H1 (cell line): ENCODE measurements around the gene ZNF618. TPM values are rescaled to one million over a fixed set of nuclear protein-coding genes. Genes with fewer than 3 reads are reported as not detected.

ENCODE experiments used
- CTCF ChIA-PET: fragments of 300-600 bp; sonication (Branson Sonifier 250); formaldehyde crosslinking; loops from one replicate; lab custom pipeline; 2021; ENCODE audit not compliant: partially characterized antibody; lab: Charles Lee
- POLR2A ChIA-PET: fragments of 300-600 bp; sonication (Branson Sonifier 250); formaldehyde crosslinking; loops from one replicate; lab custom pipeline; 2021; ENCODE audit warnings: inconsistent platforms; ENCODE audit not compliant: partially characterized antibody; lab: Charles Lee
- DNase-seq, 2 experiments: peaks; one replicate each; pipeline versions ENCODE4 v3.0.0 to v3.0.0-alpha.2; 2010 to 2022; ENCODE audit warnings: low spot score in 2 of 2, low read depth in 1 of 2, mixed read lengths in 1 of 2
- FAIRE-seq: peaks from 2 replicates; lab custom pipeline; 2011; peaks lifted over from hg19 to GRCh38; lab: Jason Lieb, UNC
- H2AFZ ChIP-seq: 2 replicates; pipeline ENCODE4 v1.8.1; 2012; ENCODE audit warnings: low read length, inconsistent platforms
- H2AK5ac ChIP-seq: 2 replicates; pipeline ENCODE4 v1.6.1; 2013; ENCODE audit warnings: low read depth, low read length
- H2BK120ac ChIP-seq: replicated peaks from 2 replicates; pipeline ENCODE3; 2013; ENCODE audit warnings: low read depth, low read length, inconsistent platforms
- H2BK12ac ChIP-seq: 2 replicates; pipeline ENCODE4 v1.6.1; 2013; ENCODE audit warnings: low read depth, low read length
- H2BK15ac ChIP-seq: 2 replicates; pipeline ENCODE4 v1.6.1; 2013; ENCODE audit warnings: low read length
- H2BK20ac ChIP-seq: 2 replicates; pipeline ENCODE4 v1.6.1; 2013; ENCODE audit warnings: low read length
- H2BK5ac ChIP-seq: 2 replicates; pipeline ENCODE4 v1.6.1; 2013; ENCODE audit warnings: low read depth, low read length
- H3K14ac ChIP-seq: 2 replicates; pipeline ENCODE4 v1.6.1; 2013; ENCODE audit warnings: inconsistent platforms; ENCODE audit not compliant: insufficient read length
- H3K18ac ChIP-seq: 2 replicates; pipeline ENCODE4 v1.6.1; 2013; ENCODE audit warnings: low read length; ENCODE audit errors: extremely low read depth
- H3K23ac ChIP-seq: 2 replicates; pipeline ENCODE4 v1.6.1; 2013; ENCODE audit warnings: inconsistent platforms; ENCODE audit not compliant: insufficient read length
- H3K23me2 ChIP-seq: 2 replicates; pipeline ENCODE4 v1.6.1; 2013; ENCODE audit warnings: low read depth, low read length
- H3K27ac ChIP-seq: 2 replicates; pipeline ENCODE4 v1.6.1; 2011; ENCODE audit warnings: low read depth, low read length, inconsistent platforms
- H3K27me3 ChIP-seq, 4 experiments: replicated peaks in 1 of 4; 1 replicate in 1 of 4; 2 replicates in 3 of 4; pipeline versions ENCODE4 v1.6.1 to v1.8.1; 2011 to 2013; ENCODE audit warnings: low read length in 3 of 4, mild to moderate bottlenecking in 3 of 4, inconsistent platforms in 2 of 4, mixed read lengths in 2 of 4, moderate library complexity in 1 of 4; ENCODE audit not compliant: control insufficient read depth in 3 of 4, insufficient read depth in 3 of 4; ENCODE audit errors: extremely low read depth in 1 of 4
- H3K36me3 ChIP-seq, 4 experiments: 2 replicates each; pipeline versions ENCODE4 v1.6.1 to v1.8.1; 2011 to 2013; ENCODE audit warnings: mild to moderate bottlenecking in 4 of 4, low read length in 3 of 4, moderate library complexity in 2 of 4, control low read depth in 1 of 4, inconsistent platforms in 1 of 4; ENCODE audit not compliant: insufficient read depth in 4 of 4, control insufficient read depth in 2 of 4
- H3K4ac ChIP-seq: replicated peaks from 2 replicates; pipeline ENCODE3; 2013; ENCODE audit warnings: low read length, low read depth, mixed read lengths, inconsistent platforms; ENCODE audit not compliant: insufficient read length
- H3K4me1 ChIP-seq, 4 experiments: replicated peaks in 1 of 4; 1 replicate in 1 of 4; 2 replicates in 3 of 4; pipeline versions ENCODE4 v1.6.1 to v1.8.1; 2011 to 2013; ENCODE audit warnings: low read length in 3 of 4, inconsistent platforms in 2 of 4, mixed read lengths in 1 of 4; ENCODE audit not compliant: insufficient read depth in 4 of 4, control insufficient read depth in 3 of 4
- H3K4me2 ChIP-seq, 2 experiments: 2 replicates each; pipeline versions ENCODE4 v1.6.1 to v1.8.1; 2011 to 2013; ENCODE audit warnings: low read depth in 2 of 2, low read length in 2 of 2, control low read depth in 1 of 2, inconsistent platforms in 1 of 2, mild to moderate bottlenecking in 1 of 2; ENCODE audit not compliant: insufficient read depth in 1 of 2
- H3K4me3 ChIP-seq, 4 experiments: fragments of 200-600, 300-600 bp in 1 of 4; sonication (generic), shearing (Covaris generic), sonication (Bioruptor Twin) in 1 of 4; 2 replicates each; pipeline versions ENCODE4 v1.5.1 to v1.8.1; 2011 to 2016; ENCODE audit warnings: low read length in 4 of 4, low read depth in 3 of 4, control low read depth in 2 of 4, inconsistent platforms in 2 of 4, mild to moderate bottlenecking in 2 of 4, mixed read lengths in 1 of 4, moderate library complexity in 1 of 4; ENCODE audit not compliant: insufficient read depth in 2 of 4; ENCODE audit errors: extremely low read depth in 1 of 4
- H3K56ac ChIP-seq: replicated peaks from 2 replicates; pipeline ENCODE3; 2013; ENCODE audit warnings: low read depth, mild to moderate bottlenecking, mixed read lengths, low read length, inconsistent platforms; ENCODE audit not compliant: insufficient read length
- H3K79me1 ChIP-seq: 2 replicates; pipeline ENCODE4 v1.6.1; 2013; ENCODE audit warnings: low read depth, low read length, control low read depth
- H3K79me2 ChIP-seq, 2 experiments: 2 replicates each; pipeline versions ENCODE4 v1.6.1 to v1.8.1; 2012 to 2013; ENCODE audit warnings: low read length in 2 of 2, mild to moderate bottlenecking in 2 of 2, inconsistent platforms in 1 of 2; ENCODE audit not compliant: insufficient read depth in 2 of 2, control insufficient read depth in 1 of 2
- H3K9ac ChIP-seq, 4 experiments: replicated peaks in 1 of 4; 1 replicate in 1 of 4; 2 replicates in 3 of 4; pipeline versions ENCODE4 v1.6.1 to v1.8.1; 2011 to 2013; ENCODE audit warnings: low read depth in 3 of 4, low read length in 3 of 4, control low read depth in 2 of 4, mild to moderate bottlenecking in 2 of 4, moderate library complexity in 2 of 4, inconsistent platforms in 1 of 4; ENCODE audit errors: extremely low read depth in 1 of 4
- H3K9me3 ChIP-seq, 2 experiments: 2 replicates each; pipeline versions ENCODE4 v1.6.1 to v1.8.1; 2012 to 2013; ENCODE audit warnings: mild to moderate bottlenecking in 2 of 2, moderate library complexity in 2 of 2, control low read depth in 1 of 2, inconsistent platforms in 1 of 2, low read depth in 1 of 2, low read length in 1 of 2, mixed read lengths in 1 of 2; ENCODE audit not compliant: insufficient read depth in 2 of 2
- H4K20me1 ChIP-seq, 2 experiments: replicated peaks in 1 of 2; 2 replicates each; pipeline versions ENCODE3 to v1.8.1; 2011 to 2013; ENCODE audit warnings: inconsistent platforms in 2 of 2, low read length in 2 of 2, mild to moderate bottlenecking in 1 of 2; ENCODE audit not compliant: insufficient read depth in 2 of 2, control insufficient read depth in 1 of 2
- H4K5ac ChIP-seq: 2 replicates; pipeline ENCODE4 v1.6.1; 2013; ENCODE audit warnings: low read length, low read depth, mixed read lengths, inconsistent platforms; ENCODE audit not compliant: insufficient read length
- H4K8ac ChIP-seq: 2 replicates; pipeline ENCODE4 v1.8.0; 2013; ENCODE audit warnings: mild to moderate bottlenecking, moderate library complexity, low read length, inconsistent platforms; ENCODE audit not compliant: insufficient read depth; ENCODE audit errors: extremely low read depth
- H4K91ac ChIP-seq: replicated peaks from 2 replicates; pipeline ENCODE3; 2013; ENCODE audit warnings: low read length, mixed read lengths, inconsistent platforms; ENCODE audit not compliant: insufficient read length
- CTBP2 ChIP-seq: IDR thresholded peaks from 2 replicates; pipeline ENCODE4 v1.7.0; 2011; ENCODE audit warnings: borderline replicate concordance, mild to moderate bottlenecking, moderate library complexity, mixed read lengths, low read length; ENCODE audit not compliant: insufficient read depth, insufficient read length
- GABPA ChIP-seq: IDR thresholded peaks from 2 replicates; pipeline ENCODE4 v1.6.1; 2011; ENCODE audit warnings: mild to moderate bottlenecking, low read length, moderate library complexity, borderline replicate concordance; ENCODE audit not compliant: insufficient read depth
- GTF2F1 ChIP-seq: IDR thresholded peaks from 2 replicates; pipeline ENCODE4 v1.6.1; 2012; ENCODE audit warnings: low read depth, low read length, improper control_type of control experiment, borderline replicate concordance
- JUN ChIP-seq: IDR thresholded peaks from 2 replicates; pipeline ENCODE4 v1.6.1; 2011; ENCODE audit warnings: low read depth, mild to moderate bottlenecking, improper control_type of control experiment, low read length
- JUND ChIP-seq: IDR thresholded peaks from 2 replicates; pipeline ENCODE4 v1.6.1; 2011; ENCODE audit warnings: mild to moderate bottlenecking, improper control_type of control experiment, low read length
- KDM1A ChIP-seq: fragments of 200-600, 300-600 bp; sonication (generic); IDR thresholded peaks from 2 replicates; pipeline ENCODE4 v1.7.1; 2016; ENCODE audit warnings: mild to moderate bottlenecking, low read length, borderline replicate concordance
- KDM4A ChIP-seq: IDR thresholded peaks from one replicate; pipeline ENCODE4 v1.7.1; 2012; ENCODE audit warnings: low read depth, mild to moderate bottlenecking, moderate library complexity, low read length, inconsistent platforms; ENCODE audit not compliant: severe bottlenecking
- PHF8 ChIP-seq: fragments of 200-600 bp; sonication (generic); conservative IDR thresholded peaks from 2 replicates; pipeline ENCODE4 v1.7.1; 2012; ENCODE audit warnings: low read depth, mild to moderate bottlenecking, inconsistent platforms, low read length, moderate library complexity
- RXRA ChIP-seq: IDR thresholded peaks from 2 replicates; pipeline ENCODE4 v1.6.1; 2011; ENCODE audit warnings: low read depth, mild to moderate bottlenecking, low read length, moderate library complexity; ENCODE audit not compliant: insufficient read depth
- SP4 ChIP-seq: IDR thresholded peaks from 2 replicates; pipeline ENCODE4 v1.6.1; 2012; ENCODE audit warnings: low read length, inconsistent platforms
- SUZ12 ChIP-seq: fragments of 200-600 bp; sonication (generic); IDR thresholded peaks from 2 replicates; pipeline ENCODE4 v1.6.1; 2012; ENCODE audit warnings: mild to moderate bottlenecking, inconsistent platforms, low read length, moderate library complexity, mixed read lengths
- TAF1 ChIP-seq: IDR thresholded peaks from 2 replicates; pipeline ENCODE4 v1.6.1; 2011; ENCODE audit warnings: mild to moderate bottlenecking, low read depth, low read length
- TBP ChIP-seq: IDR thresholded peaks from 2 replicates; pipeline ENCODE4 v1.6.1; 2011; ENCODE audit warnings: low read depth, low read length, improper control_type of control experiment
- YY1 ChIP-seq: IDR thresholded peaks from 2 replicates; pipeline ENCODE4 v1.6.1; 2011; ENCODE audit warnings: low read depth, mild to moderate bottlenecking, low read length
- WGBS, 2 experiments: shearing (Covaris generic) in 1 of 2; methylation state at CpG; one replicate each; pipeline versions ENCODE4 v1.1.6 to v1.1.7; 2013 to 2015; ENCODE audit warnings: low lambda C conversion rate in 2 of 2, mixed read lengths in 2 of 2, inconsistent platforms in 1 of 2, low coverage in 1 of 2, missing lambda C conversion rate in 1 of 2; ENCODE audit not compliant: insufficient replicate concordance in 2 of 2, insufficient coverage in 1 of 2, insufficient read length in 1 of 2; ENCODE audit errors: extremely low coverage in 1 of 2, missing lambda C conversion rate in 1 of 2; 5-methylcytosine and 5-hydroxymethylcytosine counted together
- polyA plus RNA-seq, 7 experiments: library from polyadenylated mRNA; depleted of rRNA in 3 of 7; stranded (reverse) in 5 of 7; unstranded in 2 of 7; fragments of >200 nt in 5 of 7; fragments of 200-250 nt in 2 of 7; gene quantifications; 1 replicate in 5 of 7; 2 replicates in 1 of 7; 4 replicates in 1 of 7; pipeline versions ENCODE4 v1.2.1 to v1.2.3, GENCODE V29; 2011 to 2013; ENCODE audit warnings: missing spikeins in 2 of 7, mixed read lengths in 2 of 7
- total RNA-seq: library from RNA; stranded (reverse); fragmentation: NEBNext Ultra II Directional; extraction: Animal tissue kit (Norgen Biotek cat#: 25700); gene quantifications from 2 replicates; pipeline ENCODE4 v1.2.1, GENCODE V29; 2021
- TF ChIP-seq, protein P1 (sequence below): IDR thresholded peaks from 2 replicates; pipeline ENCODE4 v1.6.1; 2012; ENCODE audit warnings: inconsistent platforms

ZNF618 gene
- total and polyA plus RNA-seq, 2 of the 8 experiments (the other 6 are each of a cell fraction or from before 2014, with no cell fraction given), result 9.6 to 28.5 TPM

DNA sequence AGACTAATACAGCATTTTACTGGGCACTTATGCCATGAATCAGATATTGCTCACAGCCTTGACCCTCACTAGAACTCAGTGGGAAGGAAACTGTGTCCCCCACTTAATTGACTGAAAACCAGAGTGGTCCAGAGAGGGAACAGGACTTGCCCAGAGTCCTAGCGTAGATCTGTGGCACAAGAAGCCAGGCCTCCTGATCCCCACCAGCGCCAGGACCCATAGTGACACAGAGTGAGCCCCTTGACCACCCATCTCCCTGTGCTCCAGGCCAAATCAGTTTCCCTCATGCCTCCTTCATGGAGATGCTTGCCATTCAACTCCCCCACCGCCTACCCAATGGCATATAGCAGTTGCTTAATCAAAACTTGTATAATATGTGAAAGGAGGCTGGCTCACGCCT, 214.7 kb downstream of the ZNF618 start:
- Histone ChIP-seq H3K27me3 (no peaks in the 10 kb centered on the region; a peak in 1 of 7 replicates), H2BK20ac (no peak overlapping the region), H3K18ac (no peak overlapping the region), H4K5ac (no peak overlapping the region), H3K4me3 (no peak overlapping the region), H3K79me1 (no peaks in the 10 kb centered on the region), H3K14ac (no peak overlapping the region), H2AK5ac (no peak overlapping the region), H3K4me1 (no peaks in the 10 kb centered on the region; a peak in 1 of 7 replicates), H4K91ac (no peak overlapping the region), H4K8ac (no peak overlapping the region), H3K27ac (no peak overlapping the region), H3K4me2 (no peak overlapping the region), H3K4ac (no peak overlapping the region), H3K36me3 (no peaks in the 10 kb centered on the region), H2BK120ac (no peak overlapping the region), H3K79me2 (no peaks in the 10 kb centered on the region), H3K23ac (no peak overlapping the region), H3K9me3 (no peaks in the 10 kb centered on the region), H3K56ac (no peak overlapping the region), H2BK15ac (no peak overlapping the region), H4K20me1 (no peaks in the 10 kb centered on the region), H2BK12ac (no peak overlapping the region), H3K23me2 (no peaks in the 10 kb centered on the region), H3K9ac (no peak overlapping the region; a peak in 1 of 7 replicates), H2BK5ac (no peak overlapping the region), H2AFZ (no peak overlapping the region)
- ChIA-PET CTCF (interaction anchor here (0.6 to 3.1 kb wide), 7 partner anchors 8 to 255 kb away, joined by 3 to 16 read pairs (median 5); partner anchors contain the start of gene AMBP), POLR2A (no interaction called here)
- 92% methylated on average over 4 of the region's 4 CpGs; no CpG with 5 or more reads in 1 of the 2 experiments for WGBS, 2 experiments
- FAIRE-seq (no peak), DNase-seq (no peak)
- no peak for TF ChIP-seq PHF8
- no peak for TF ChIP-seq KDM4A
- no peak for TF ChIP-seq RXRA
- TF ChIP-seq SUZ12, result no peak
- TF ChIP-seq JUND, result no peak
- TF ChIP-seq GTF2F1, result no peak
- TF ChIP-seq GABPA, result no peak
- TF ChIP-seq, protein P1, sequence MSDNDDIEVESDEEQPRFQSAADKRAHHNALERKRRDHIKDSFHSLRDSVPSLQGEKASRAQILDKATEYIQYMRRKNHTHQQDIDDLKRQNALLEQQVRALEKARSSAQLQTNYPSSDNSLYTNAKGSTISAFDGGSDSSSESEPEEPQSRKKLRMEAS, result no peak
- no peak for TF ChIP-seq YY1
- no peak for TF ChIP-seq KDM1A
- no peak for TF ChIP-seq TBP
- TF ChIP-seq JUN, result no peak
- no peak for TF ChIP-seq SP4
- TF ChIP-seq TAF1, result no peak
- no peak for TF ChIP-seq CTBP2
